Heart left ventricle (tissue), 16 donors: Measurements from ENCODE around the gene AMFR. TPM values are rescaled to one million over a fixed set of nuclear protein-coding genes. Genes with fewer than 3 reads are reported as not detected.

Experiments used
- ATAC-seq, 4 donors: fragments of 200-7000 bp; cut with Tn5 transposase; one replicate each; pipeline ENCODE4 v1.9.1; 2020 to 2022; ENCODE audit warnings: moderate library complexity in 4 of 4, mild to moderate bottlenecking in 3 of 4, moderate number of reproducible peaks in 1 of 4
- DNase-seq, 5 donors: peaks; one replicate each; pipeline ENCODE4 v3.0.0-alpha.2; 2020
- H3K27ac ChIP-seq, 12 donors: fragments of 200-600 bp; sonication (generic) in 4 of 12; one replicate each; pipeline versions ENCODE4 v1.5.0 to v1.8.0; 2016 to 2022; ENCODE audit warnings: mild to moderate bottlenecking in 2 of 12
- H3K27me3 ChIP-seq, 9 donors: fragments of 200-600 bp; sonication (generic) in 2 of 9; one replicate each; pipeline versions ENCODE4 v1.5.1 to v1.8.0; 2016 to 2022; ENCODE audit warnings: mild to moderate bottlenecking in 3 of 9
- H3K36me3 ChIP-seq, 9 donors: fragments of 200-600 bp; sonication (generic) in 2 of 9; one replicate each; pipeline versions ENCODE4 v1.5.0 to v1.8.0; 2018 to 2022; ENCODE audit warnings: mild to moderate bottlenecking in 2 of 9
- H3K4me1 ChIP-seq, 12 donors: fragments of 200-600 bp; sonication (generic) in 4 of 12; one replicate each; pipeline versions ENCODE4 v1.5.0 to v1.8.0; 2016 to 2022; ENCODE audit warnings: mild to moderate bottlenecking in 3 of 12
- H3K4me3 ChIP-seq, 12 donors: fragments of 200-600 bp; sonication (generic) in 4 of 12; one replicate each; pipeline versions ENCODE4 v1.5.0 to v1.8.0; 2017 to 2022; ENCODE audit warnings: mild to moderate bottlenecking in 9 of 12, moderate library complexity in 4 of 12
- H3K9me3 ChIP-seq, 12 donors: fragments of 200-600 bp; sonication (generic) in 4 of 12; one replicate each; pipeline versions ENCODE4 v1.5.0 to v1.8.0; 2016 to 2022; ENCODE audit warnings: mild to moderate bottlenecking in 1 of 12
- CTCF ChIP-seq, 12 donors: fragments of 200-600 bp; sonication (generic) in 4 of 12; IDR thresholded peaks; one replicate each; pipeline versions ENCODE4 v1.5.0 to v1.8.0; 2018 to 2022; ENCODE audit warnings: antibody characterized with exemption in 12 of 12, mild to moderate bottlenecking in 5 of 12
- POLR2A ChIP-seq, 2 donors: fragments of 450-650 bp; IDR thresholded peaks; one replicate each; pipeline ENCODE4 v1.6.1; 2017; ENCODE audit warnings: antibody characterized with exemption in 2 of 2, mild to moderate bottlenecking in 2 of 2, moderate library complexity in 2 of 2
- WGBS, 4 donors: extraction: QIAGEN DNeasy Blood & Tissue Kit in 2 of 4; methylation state at CpG; one replicate each; pipeline versions ENCODE4 v1.1.5 to v1.1.7; 2013 to 2018; 5-methylcytosine and 5-hydroxymethylcytosine counted together
- intact Hi-C, 10 donors: fragments of 100-400 bp; cut with DNase I; formaldehyde crosslinking; loops; one replicate each; pipeline versions ENCODE4 v1.11.1 to v1.14.2; 2022
- polyA plus RNA-seq, 2 donors: library from polyadenylated mRNA; stranded (reverse); fragments of 200-250 nt; gene quantifications; one replicate each; pipeline ENCODE4 v1.2.3, GENCODE V29; 2013
- total RNA-seq, 9 donors: library from RNA; depleted of rRNA in 2 of 9; stranded (reverse); fragments of >200 nt in 2 of 9; fragmentation: NEBNext Ultra II Directional in 3 of 9; extraction: Animal tissue kit (Norgen Biotek cat#: 25700) in 3 of 9; gene quantifications; one replicate each; pipeline versions ENCODE4 v1.1.0 to v1.2.4, GENCODE V29; 2016 to 2023
- donor health status: ischemic (EF 13 %, LVEDD 7.1; RV severe dilation, severe dysfunction).
- donor health status: healthy with polysubstance abuse.
- donor health status: DM: no; HTN: yes; CAD: no.
- donor health status: DM: no; HTN: no; CAD: no.
- donor health status: ischemic (EF 25% LVEDD 6.9; RV normal size, moderate dysfunction).
- donor health status: ischemic (EF 25% LVEDD 5.7; RV mildly dilated, moderate dysfunction).
- donor health status: healthy.
- donor health status: DM: yes; HTN: yes; CAD: no.
- donor health status: ischemic (EF 35%, LVEDD 5.7; RV mildly dilated, moderate dysfunction).
- donor health status: nonischemic (EF 11% LVEDD 7.7; RV severe dilation, severe dysfunction).
- donor health status: DM: yes; HTN: yes; CAD: no.
- donor health status: PGD.
- donor health status: ischemic (EF 29% LVEDD 5.4; RV normal size, mild dysfunction).
- donor health status: nonischemic (EF 23%, LVEDD 6.1; RV moderate dilation, normal function).

Gene AMFR
- total and polyA plus RNA-seq, 11 donors: 26.4 to 146 (median 84.8) TPM

- H3K27me3 ChIP-seq: no peaks in the 10 kb centered on the region
- H3K27ac ChIP-seq: peak overlapping the region; percentile 14 to 95 (median 86)
- H3K4me3 ChIP-seq: peak overlapping the region; percentile 62 to 98 (median 90)
- peaks cover 0 to 45% (median 20%) of the 10 kb centered on the region in 12 donors for H3K4me1 ChIP-seq
- ATAC-seq (peak in 3 of 4 donors; percentile 39 to 59 (median 52)), DNase-seq (peak; percentile 40 to 70 (median 46))
- peaks cover 0 to 6% (median 0%) of the 10 kb centered on the region in 9 donors for H3K36me3 ChIP-seq
- TF ChIP-seq CTCF (IDR thresholded peaks at IDR 0.05) (no peak), POLR2A (IDR thresholded peaks at IDR 0.05) (no peak)
- WGBS, 4 donors: 1% methylated on average over 14 to 79 of the region's 79 CpGs
- intact Hi-C loops: loop anchor here in 1 of 10 donors (10.0 kb wide), 1 partner anchor 60 kb away; no protein-coding TSS in a partner anchor
- no peaks in the 10 kb centered on the region for H3K9me3 ChIP-seq
These were observed 430 bp downstream of the AMFR start for GRCh38 chr16:56424791-56425438.

GRCh38 chr16:56424404-56424764, 961 bp downstream of the AMFR start:
- ATAC-seq (peak in 2 of 4 donors; percentile 4 to 10), DNase-seq (no peak)
- Histone ChIP-seq H3K4me1 (peaks cover 0 to 46% (median 20%) of the 10 kb centered on the region in 12 donors), H3K36me3 (peaks cover 0 to under 1% (median 0%) of the 10 kb centered on the region in 9 donors), H3K9me3 (no peaks in the 10 kb centered on the region), H3K27me3 (no peaks in the 10 kb centered on the region), H3K4me3 (peak overlapping the region; percentile 62 to 98 (median 90)), H3K27ac (peak overlapping the region in 11 of 12 donors; percentile 68 to 95 (median 88))
- intact Hi-C loops: loop anchor here in 1 of 10 donors (10.0 kb wide), 1 partner anchor 60 kb away; no protein-coding TSS in a partner anchor
- TF ChIP-seq POLR2A (IDR thresholded peaks at IDR 0.05) (no peak), CTCF (IDR thresholded peaks at IDR 0.05) (no peak)
- 1 to 2% (median 1%) methylated on average over 16 of the region's 16 CpGs for WGBS, 4 donors

- Histone ChIP-seq H3K9me3 (no peaks in the 10 kb centered on the region), H3K4me3 (peak overlapping the region; percentile 62 to 98 (median 90)), H3K4me1 (peaks cover 0 to 46% (median 20%) of the 10 kb centered on the region in 12 donors), H3K27me3 (no peaks in the 10 kb centered on the region), H3K27ac (peak overlapping the region in 9 of 12 donors; percentile 68 to 95 (median 88)), H3K36me3 (no peaks in the 10 kb centered on the region)
- DNase-seq (no peak), ATAC-seq (no peak)
- 28 to 41% (median 30%) methylated on average over 7 of the region's 7 CpGs for WGBS, 4 donors
- no peak for TF ChIP-seq POLR2A (IDR thresholded peaks at IDR 0.05)
- no peak for TF ChIP-seq CTCF (IDR thresholded peaks at IDR 0.05)
- intact Hi-C loops: loop anchor here in 1 of 10 donors (10.0 kb wide), 1 partner anchor 61 kb away; no protein-coding TSS in a partner anchor
These were observed 1.6 kb downstream of the AMFR start for GRCh38 chr16:56423584-56424403.
